ENCODE results near the gene YOD1. TPM values are rescaled to one million over a fixed set of nuclear protein-coding genes. Genes with fewer than 3 reads are reported as not detected.

YOD1 gene
- 1 to 10 TPM; 1.1 to 2.4 (median 1.9) TPM for polyA plus RNA-seq

- no peak within 1 kb of the TSS for H3K27ac ChIP-seq (ENCODE audit: low read depth, low read length)
- 32 to 65% (median 45%) methylated on average over 15 of the region's 15 CpGs for WGBS, 3 donors
These were observed at the start of gene YOD1 for GRCh38 chr1:207051191-207051943. Gene YOD1 (minus strand): TSS chr1:207051208. CDS start chr1:207051030, 178 bp downstream.

- no peak overlapping the region for H3K27ac ChIP-seq (ENCODE audit: low read depth, low read length)
- 86 to 96% (median 88%) methylated on average over 3 of the region's 3 CpGs for WGBS, 3 donors
These were observed 46.9 kb upstream of the YOD1 start for GRCh38 chr1:207097871-207098324.

GRCh38 chr1:207093944-207094343, 42.9 kb upstream of the YOD1 start:
- 62 to 79% (median 75%) methylated on average over 2 of the region's 2 CpGs for WGBS, 3 donors
- no peak overlapping the region for H3K27ac ChIP-seq (ENCODE audit: low read depth, low read length)

GRCh38 chr1:207091200-207091908, 40.3 kb upstream of the YOD1 start:
- WGBS, 3 donors: 73 to 78% (median 75%) methylated on average over 4 of the region's 4 CpGs

GRCh38 chr1:207089627-207090355, 38.8 kb upstream of the YOD1 start:
- WGBS, 3 donors: 93 to 96% (median 95%) methylated on average over 17 of the region's 17 CpGs
- H3K27ac ChIP-seq (ENCODE audit: low read depth, low read length): no peak overlapping the region

More at GRCh38 chr1:207091200-207091908, 40.3 kb upstream of the YOD1 start:
- H3K27ac ChIP-seq (ENCODE audit: low read depth, low read length): no peak overlapping the region

GRCh38 chr1:207088701-207089626, 38.0 kb upstream of the YOD1 start, which contains the start of gene C4BPB:
Gene C4BPB (plus strand): TSS chr1:207088860. CDS start chr1:207089532, 672 bp downstream.
- WGBS, 3 donors: 42 to 83% (median 72%) methylated on average over 9 of the region's 9 CpGs
- no peak within 1 kb of the TSS for H3K27ac ChIP-seq (ENCODE audit: low read depth, low read length)

GRCh38 chr1:207088161-207088560, 37.2 kb upstream of the YOD1 start:
- H3K27ac ChIP-seq (ENCODE audit: low read depth, low read length): no peak overlapping the region
- 67 to 84% (median 83%) methylated on average over 2 of the region's 2 CpGs for WGBS, 3 donors

GRCh38 chr1:207085887-207086286, 34.9 kb upstream of the YOD1 start:
- 55 to 87% (median 85%) methylated on average over 3 of the region's 3 CpGs for WGBS, 3 donors

GRCh38 chr1:207084701-207085180, 33.7 kb upstream of the YOD1 start:
- no peak overlapping the region for H3K27ac ChIP-seq (ENCODE audit: low read depth, low read length)
- 22 to 28% (median 22%) methylated on average over 8 of the region's 8 CpGs for WGBS, 3 donors

More at GRCh38 chr1:207085887-207086286, 34.9 kb upstream of the YOD1 start:
- H3K27ac ChIP-seq (ENCODE audit: low read depth, low read length): no peak overlapping the region

GRCh38 chr1:207084232-207084631, 33.2 kb upstream of the YOD1 start:
- 49 to 71% (median 57%) methylated on average over 2 of the region's 2 CpGs for WGBS, 3 donors
- H3K27ac ChIP-seq (ENCODE audit: low read depth, low read length): no peak overlapping the region

- 79 to 91% (median 84%) methylated on average over 2 of the region's 2 CpGs for WGBS, 3 donors
- no peak overlapping the region for H3K27ac ChIP-seq (ENCODE audit: low read depth, low read length)
These were observed 30.8 kb upstream of the YOD1 start for GRCh38 chr1:207081806-207082205.

GRCh38 chr1:207081088-207081487, 30.1 kb upstream of the YOD1 start:
- WGBS, 3 donors: 34 to 73% (median 62%) methylated on average over 2 of the region's 2 CpGs
- H3K27ac ChIP-seq (ENCODE audit: low read depth, low read length): no peak overlapping the region

GRCh38 chr1:207079706-207080241, 28.8 kb upstream of the YOD1 start:
- WGBS, 3 donors: 71 to 92% (median 85%) methylated on average over 6 of the region's 6 CpGs

GRCh38 chr1:207078578-207079132, 27.6 kb upstream of the YOD1 start:
- WGBS, 3 donors: 84 to 87% (median 85%) methylated on average over 11 of the region's 11 CpGs
- H3K27ac ChIP-seq (ENCODE audit: low read depth, low read length): no peak overlapping the region

More at GRCh38 chr1:207079706-207080241, 28.8 kb upstream of the YOD1 start:
- H3K27ac ChIP-seq (ENCODE audit: low read depth, low read length): no peak overlapping the region

- 32 to 48% (median 47%) methylated on average over 6 of the region's 6 CpGs for WGBS, 3 donors
- no peak overlapping the region for H3K27ac ChIP-seq (ENCODE audit: low read depth, low read length)
These were observed 26.7 kb upstream of the YOD1 start for GRCh38 chr1:207077470-207078377.

GRCh38 chr1:207077012-207077411, 26.0 kb upstream of the YOD1 start:
- WGBS, 3 donors: 95% methylated on average over 1 of the region's 1 CpG
- H3K27ac ChIP-seq (ENCODE audit: low read depth, low read length): no peak overlapping the region

All from adipose tissue (tissue), 3 donors.